ENCODE measurements around the gene RPTOR. TPM values are rescaled to one million over a fixed set of nuclear protein-coding genes. Genes with fewer than 3 reads are reported as not detected.

RPTOR gene
- total and polyA plus RNA-seq, 10 of the 15 experiments (the other 5 are each of a cell fraction or from before 2014, with no cell fraction given) = 0.18 to 32.1 (median 7.8) TPM

DNA sequence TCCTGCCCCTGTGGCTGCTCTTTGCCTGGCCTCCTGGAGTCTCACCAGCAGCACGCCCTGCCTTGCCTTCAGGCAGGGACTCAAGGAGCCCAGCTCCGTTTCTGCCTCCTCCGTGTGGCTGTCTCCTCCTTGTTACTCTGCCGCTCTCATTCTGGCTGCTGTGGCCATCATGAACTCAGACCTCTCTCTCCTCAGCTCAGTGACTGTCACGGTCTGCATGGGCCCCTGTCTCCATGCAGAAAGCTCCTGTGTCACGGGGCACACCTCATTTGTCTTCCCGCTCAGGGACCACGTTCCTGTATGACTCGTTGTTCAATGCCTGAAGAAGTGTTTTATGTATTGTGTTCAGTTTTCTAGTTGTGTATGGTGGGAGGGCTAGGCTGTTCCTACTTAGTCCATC is 25.3 kb downstream of the RPTOR start:
- Histone ChIP-seq H3K9ac (ENCODE audit: control insufficient read depth, insufficient read depth, low read length) (no peak overlapping the region), H3K36me3 (ENCODE audit: control insufficient read depth in 2 of 2, insufficient read depth in 2 of 2, low read length in 1 of 2) (no peaks in the 10 kb centered on the region), H3K4me1 (ENCODE audit: control insufficient read depth, insufficient read depth, low read length) (no peaks in the 10 kb centered on the region), H3K9me3 (replicated peaks; ENCODE audit: control insufficient read depth, insufficient read depth, low read length) (no peaks in the 10 kb centered on the region), H3K79me2 (ENCODE audit: control insufficient read depth, insufficient read depth, low read length) (peaks cover 19% of the 10 kb centered on the region), H4K20me1 (ENCODE audit: control insufficient read depth, insufficient read depth) (no peaks in the 10 kb centered on the region), H2AFZ (ENCODE audit: control insufficient read depth, low read depth, low read length) (no peak overlapping the region), H3K4me3 (no peak overlapping the region), H3K27me3 (replicated peaks in 1 of 2; ENCODE audit: control insufficient read depth in 2 of 2, insufficient read depth in 2 of 2, low read length in 1 of 2) (no peaks in the 10 kb centered on the region), H3K4me2 (ENCODE audit: control insufficient read depth, insufficient read depth) (no peak overlapping the region), H3K27ac (ENCODE audit: control insufficient read depth, insufficient read depth) (no peak overlapping the region)
- ATAC-seq (no peak), FAIRE-seq (no peak), DNase-seq (ENCODE audit: low read depth, low spot score) (no peak)
- ChIA-PET RAD21 (ENCODE audit: unreplicated experiment) (no interaction called here), SMC1A (ENCODE audit: uncharacterized antibody, unreplicated experiment) (no interaction called here), POLR2A (no interaction called here), CTCF (interaction anchor here (1.5 kb wide), 1 partner anchor 143 kb away, joined by 4 read pairs; no protein-coding TSS in a partner anchor)
- TF ChIP-seq SMC3 (IDR thresholded peaks at IDR 0.05; ENCODE audit: borderline replicate concordance, low read length) = no peak
- TF ChIP-seq NFXL1 (IDR thresholded peaks at IDR 0.05; ENCODE audit: borderline replicate concordance) = no peak
- TF ChIP-seq, protein P1, sequence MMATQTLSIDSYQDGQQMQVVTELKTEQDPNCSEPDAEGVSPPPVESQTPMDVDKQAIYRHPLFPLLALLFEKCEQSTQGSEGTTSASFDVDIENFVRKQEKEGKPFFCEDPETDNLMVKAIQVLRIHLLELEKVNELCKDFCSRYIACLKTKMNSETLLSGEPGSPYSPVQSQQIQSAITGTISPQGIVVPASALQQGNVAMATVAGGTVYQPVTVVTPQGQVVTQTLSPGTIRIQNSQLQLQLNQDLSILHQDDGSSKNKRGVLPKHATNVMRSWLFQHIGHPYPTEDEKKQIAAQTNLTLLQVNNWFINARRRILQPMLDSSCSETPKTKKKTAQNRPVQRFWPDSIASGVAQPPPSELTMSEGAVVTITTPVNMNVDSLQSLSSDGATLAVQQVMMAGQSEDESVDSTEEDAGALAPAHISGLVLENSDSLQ (IDR thresholded peaks at IDR 0.05) = no peak
- no peak for TF ChIP-seq EGR1 (IDR thresholded peaks at IDR 0.05; ENCODE audit: borderline replicate concordance in 1 of 2, low read depth in 2 of 2, low read length in 2 of 2)
- no peak for TF ChIP-seq ETV6 (conservative IDR thresholded peaks at IDR 0.05 in 1 of 2, IDR thresholded peaks at IDR 0.05 in 1 of 2; ENCODE audit: borderline replicate concordance in 1 of 2, low read depth in 1 of 2)
- TF ChIP-seq EED (IDR thresholded peaks at IDR 0.05; ENCODE audit: low read depth) = no peak
- TF ChIP-seq HCFC1 (IDR thresholded peaks at IDR 0.05; ENCODE audit: low read length) = no peak
- no peak for TF ChIP-seq SMARCA5 (IDR thresholded peaks at IDR 0.05)
- TF ChIP-seq NBN (IDR thresholded peaks at IDR 0.05) = no peak
- TF ChIP-seq, protein P2, sequence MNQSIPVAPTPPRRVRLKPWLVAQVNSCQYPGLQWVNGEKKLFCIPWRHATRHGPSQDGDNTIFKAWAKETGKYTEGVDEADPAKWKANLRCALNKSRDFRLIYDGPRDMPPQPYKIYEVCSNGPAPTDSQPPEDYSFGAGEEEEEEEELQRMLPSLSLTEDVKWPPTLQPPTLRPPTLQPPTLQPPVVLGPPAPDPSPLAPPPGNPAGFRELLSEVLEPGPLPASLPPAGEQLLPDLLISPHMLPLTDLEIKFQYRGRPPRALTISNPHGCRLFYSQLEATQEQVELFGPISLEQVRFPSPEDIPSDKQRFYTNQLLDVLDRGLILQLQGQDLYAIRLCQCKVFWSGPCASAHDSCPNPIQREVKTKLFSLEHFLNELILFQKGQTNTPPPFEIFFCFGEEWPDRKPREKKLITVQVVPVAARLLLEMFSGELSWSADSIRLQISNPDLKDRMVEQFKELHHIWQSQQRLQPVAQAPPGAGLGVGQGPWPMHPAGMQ (IDR thresholded peaks at IDR 0.05; ENCODE audit: borderline replicate concordance) = no peak
- TF ChIP-seq HDAC6 (IDR thresholded peaks at IDR 0.05; ENCODE audit: unreplicated experiment) = no peak
- TF ChIP-seq FOXM1 (IDR thresholded peaks at IDR 0.05; ENCODE audit: low read depth, low read length) = no peak
- TF ChIP-seq NR2C2 (IDR thresholded peaks at IDR 0.05; ENCODE audit: borderline replicate concordance, control insufficient read depth, insufficient read length, low read depth) = no peak
- TF ChIP-seq RBBP5 (conservative IDR thresholded peaks at IDR 0.05) = no peak
- TF ChIP-seq SIN3A (IDR thresholded peaks at IDR 0.05; ENCODE audit: low read depth, low read length) = no peak
- no peak for TF ChIP-seq HDAC2 (IDR thresholded peaks at IDR 0.05)
- TF ChIP-seq, protein P3, sequence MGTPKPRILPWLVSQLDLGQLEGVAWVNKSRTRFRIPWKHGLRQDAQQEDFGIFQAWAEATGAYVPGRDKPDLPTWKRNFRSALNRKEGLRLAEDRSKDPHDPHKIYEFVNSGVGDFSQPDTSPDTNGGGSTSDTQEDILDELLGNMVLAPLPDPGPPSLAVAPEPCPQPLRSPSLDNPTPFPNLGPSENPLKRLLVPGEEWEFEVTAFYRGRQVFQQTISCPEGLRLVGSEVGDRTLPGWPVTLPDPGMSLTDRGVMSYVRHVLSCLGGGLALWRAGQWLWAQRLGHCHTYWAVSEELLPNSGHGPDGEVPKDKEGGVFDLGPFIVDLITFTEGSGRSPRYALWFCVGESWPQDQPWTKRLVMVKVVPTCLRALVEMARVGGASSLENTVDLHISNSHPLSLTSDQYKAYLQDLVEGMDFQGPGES (IDR thresholded peaks at IDR 0.05) = no peak
- in situ Hi-C loops (cut with MboI) = loop anchor here (5.0 kb wide), 1 partner anchor 143 kb away; no protein-coding TSS in a partner anchor
- intact Hi-C loops (cut with micrococcal nuclease; ENCODE audit: unreplicated experiment) = loop anchor here (10.0 kb wide), 1 partner anchor 115 kb away; no protein-coding TSS in a partner anchor
- WGBS (ENCODE audit: insufficient coverage, insufficient replicate concordance, low lambda C conversion rate, missing lambda C conversion rate) = 74% methylated on average over 9 of the region's 9 CpGs
- no TSS peak for BruUV-seq (replicated peaks)
